GM12892 (cell line): Measurements from ENCODE around the gene TRIM58.

Experiments
- POLR2A ChIP-seq: IDR thresholded peaks from 2 replicates; pipeline ENCODE4 v1.6.1; 2011; ENCODE audit warnings: low read depth, low read length, control low read depth
- POLR2AphosphoS5 ChIP-seq: IDR thresholded peaks from 2 replicates; pipeline ENCODE4 v1.6.1; 2011; ENCODE audit warnings: low read depth, low read length, control low read depth
- TAF1 ChIP-seq: IDR thresholded peaks from 2 replicates; pipeline ENCODE4 v1.6.1; 2011; ENCODE audit warnings: low read depth, mild to moderate bottlenecking, control low read depth, low read length, borderline replicate concordance

DNA sequence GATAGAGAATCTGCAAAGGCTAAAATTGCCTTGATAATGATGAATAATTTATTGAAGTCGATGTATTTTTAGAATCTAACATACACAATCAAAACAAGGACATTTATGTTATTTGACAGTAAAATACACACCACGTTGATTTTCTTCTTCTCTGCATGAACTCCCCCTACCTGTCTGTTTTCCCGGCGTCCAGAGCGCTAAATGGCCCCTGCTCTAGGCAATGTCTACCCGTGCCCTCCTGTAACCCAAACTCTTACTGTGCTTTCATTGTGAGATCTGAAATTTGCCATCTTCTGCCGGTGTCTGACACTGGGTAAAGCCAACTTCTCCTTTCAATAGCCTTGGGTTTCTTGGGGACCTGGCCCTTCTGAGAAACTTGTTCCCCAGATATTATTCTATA lies 8.6 kb upstream of the TRIM58 start:
- TF ChIP-seq POLR2A (no peak), POLR2AphosphoS5 (no peak), TAF1 (no peak)
